Adipose tissue (tissue), 3 donors: ENCODE measurements around the gene LRSAM1. TPM values are rescaled to one million over a fixed set of nuclear protein-coding genes. Genes with fewer than 3 reads are reported as not detected.

Experiments
- H3K27ac ChIP-seq: one replicate; pipeline ENCODE4 v1.5.1; 2013; ENCODE audit warnings: low read depth, low read length
- WGBS, 3 donors: extraction: QIAGEN DNeasy Blood & Tissue Kit; methylation state at CpG; one replicate each; pipeline ENCODE4 v1.1.7; 2013; 5-methylcytosine and 5-hydroxymethylcytosine counted together
- polyA plus RNA-seq, 3 donors: library from polyadenylated mRNA; stranded (reverse); fragments of 200-250 nt; gene quantifications; one replicate each; pipeline ENCODE4 v1.2.3, GENCODE V29; 2013
- donor health status: healthy with polysubstance abuse.
- donor health status: Bipolar disorder and iron deficiency.
- donor health status: healthy.

The LRSAM1 gene
- polyA plus RNA-seq, 3 donors = 5.8 to 12.9 (median 8.3) TPM

- H3K27ac ChIP-seq = no peak overlapping the region
- WGBS, 3 donors = 1% methylated on average over 9 of the region's 9 CpGs
Observed at GRCh38 chr9:127423476-127423933, 27.8 kb upstream of the LRSAM1 start.

- WGBS, 3 donors = 0% methylated on average over 52 to 54 of the region's 54 CpGs
- H3K27ac ChIP-seq = no peak within 1 kb of the TSS
Observed at GRCh38 chr9:127423934-127424675, 27.2 kb upstream of the LRSAM1 start, which contains the start of gene ZNF79. Gene ZNF79 (plus strand): TSS chr9:127424382. CDS start chr9:127424788, 406 bp downstream.

GRCh38 chr9:127424676-127424999, 26.7 kb upstream of the LRSAM1 start:
- H3K27ac ChIP-seq = no peak overlapping the region
- WGBS, 3 donors = 0 to 1% (median 0%) methylated on average over 13 of the region's 13 CpGs

GRCh38 chr9:127426756-127427155, 24.6 kb upstream of the LRSAM1 start:
- 88 to 91% (median 90%) methylated on average over 2 of the region's 2 CpGs for WGBS, 3 donors
- H3K27ac ChIP-seq = no peak overlapping the region

DNA sequence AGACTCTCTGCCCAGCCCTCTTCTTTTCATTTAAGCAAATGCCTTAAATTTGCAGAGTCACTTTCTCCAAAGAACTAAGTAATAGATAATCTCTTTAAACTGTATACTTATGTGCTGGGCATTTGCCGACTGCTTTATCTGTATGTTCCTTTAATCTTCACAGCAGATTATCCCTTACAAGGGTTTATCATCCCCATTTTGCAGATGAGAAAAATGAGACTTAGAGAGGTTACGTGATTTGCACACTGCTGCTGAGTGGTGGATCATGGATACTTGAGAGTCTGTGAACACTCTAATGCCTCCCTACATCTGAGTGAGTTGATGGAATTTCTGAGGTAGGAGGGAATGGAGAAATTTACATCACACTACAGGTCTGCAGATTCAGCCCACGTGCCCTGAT, 23.0 kb upstream of the LRSAM1 start:
- no peak overlapping the region for H3K27ac ChIP-seq
- 86 to 95% (median 92%) methylated on average over 3 of the region's 3 CpGs for WGBS, 3 donors

DNA sequence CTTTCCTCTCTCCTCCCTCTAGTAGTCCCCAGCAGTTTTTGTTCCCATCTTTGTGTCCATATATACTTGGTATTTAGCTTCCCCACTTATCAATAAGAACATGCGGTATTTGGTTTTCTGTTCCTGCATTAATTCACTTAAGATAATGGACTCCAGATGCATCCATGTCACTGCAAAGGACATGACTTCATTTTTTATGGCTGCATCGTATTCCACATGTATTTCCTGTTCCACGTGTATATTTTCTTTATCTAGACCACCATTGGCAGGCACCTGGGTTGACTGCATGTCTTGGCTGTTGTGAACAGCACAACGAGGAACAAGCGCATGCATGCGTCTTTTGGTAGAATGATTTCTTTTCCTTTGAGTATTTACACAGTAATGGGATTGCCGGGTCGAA, 20.9 kb upstream of the LRSAM1 start:
- no peak overlapping the region for H3K27ac ChIP-seq
- 94 to 96% (median 96%) methylated on average over 8 of the region's 8 CpGs for WGBS, 3 donors

GRCh38 chr9:127437497-127438264, 13.6 kb upstream of the LRSAM1 start:
- no peak overlapping the region for H3K27ac ChIP-seq
- 80 to 87% (median 83%) methylated on average over 12 of the region's 12 CpGs for WGBS, 3 donors

DNA sequence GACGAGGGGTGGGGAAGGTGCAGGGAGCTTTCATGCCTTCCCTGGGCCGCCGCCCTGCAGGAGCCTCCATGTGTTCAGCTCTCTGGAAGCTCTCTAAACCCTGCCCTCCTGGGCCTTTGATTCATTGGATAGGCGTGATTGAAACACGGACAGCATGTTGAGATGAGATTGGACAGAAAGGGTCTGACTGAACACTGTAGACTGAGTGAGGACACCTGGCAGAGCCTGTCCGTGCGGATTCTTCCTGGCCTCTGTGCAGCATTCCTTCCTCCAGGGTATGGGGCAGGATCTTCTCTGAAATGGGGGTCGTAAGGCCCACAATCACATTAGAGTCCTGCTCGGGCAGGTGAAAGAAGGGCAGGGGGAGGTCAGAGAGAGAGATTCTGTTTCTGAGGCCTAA, 12.9 kb upstream of the LRSAM1 start:
- WGBS, 3 donors = 94 to 96% (median 94%) methylated on average over 9 of the region's 9 CpGs
- no peak overlapping the region for H3K27ac ChIP-seq

GRCh38 chr9:127444283-127444920, 6.9 kb upstream of the LRSAM1 start:
- 88 to 96% (median 92%) methylated on average over 17 of the region's 17 CpGs for WGBS, 3 donors
- H3K27ac ChIP-seq = no peak overlapping the region

GRCh38 chr9:127444921-127445850, 6.1 kb upstream of the LRSAM1 start:
- WGBS, 3 donors = 88 to 93% (median 93%) methylated on average over 15 of the region's 15 CpGs
- H3K27ac ChIP-seq = no peak overlapping the region

DNA sequence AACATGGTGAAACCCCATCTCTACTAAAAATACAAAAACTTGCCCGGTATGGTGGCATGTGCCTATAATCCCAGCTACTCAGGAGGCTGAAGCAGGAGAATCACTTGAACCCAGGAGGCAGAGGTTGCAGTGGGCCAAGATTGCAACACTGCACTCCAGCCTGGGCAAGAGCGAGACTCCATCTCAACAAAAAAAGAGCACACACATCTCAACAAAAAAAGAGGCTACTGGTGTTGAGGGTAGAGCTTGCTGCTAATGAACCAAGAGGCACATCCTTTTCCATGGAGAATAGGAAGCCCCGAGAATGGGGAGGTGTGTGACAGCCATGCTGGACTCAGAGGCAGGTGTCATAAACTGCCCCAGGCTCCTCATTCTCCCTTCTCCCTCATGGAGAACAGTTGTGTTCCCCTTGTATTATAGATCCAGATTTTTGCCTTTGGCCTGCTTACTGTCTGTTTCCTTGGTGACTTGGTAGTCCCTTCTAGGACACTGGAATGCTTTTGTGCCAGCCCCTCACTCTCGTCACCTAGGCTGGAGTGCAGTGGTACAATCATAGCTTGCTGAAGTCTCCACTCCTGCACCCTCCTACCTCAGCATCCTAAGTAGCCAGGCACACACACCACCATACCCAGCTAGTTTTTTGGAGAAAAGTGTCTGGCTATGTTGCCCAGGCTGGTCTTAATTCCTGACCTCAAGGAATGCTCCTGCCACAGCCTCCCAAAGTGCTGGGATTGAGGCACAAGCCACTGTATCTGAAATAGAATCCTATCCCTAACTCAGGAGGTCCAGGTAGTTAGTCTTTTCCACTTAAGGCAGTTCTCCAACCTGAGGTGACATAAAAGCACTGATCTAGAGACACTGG, 5.2 kb upstream of the LRSAM1 start:
- WGBS, 3 donors = 75 to 87% (median 82%) methylated on average over 4 of the region's 4 CpGs
- no peak overlapping the region for H3K27ac ChIP-seq

- 81 to 85% (median 82%) methylated on average over 7 of the region's 7 CpGs for WGBS, 3 donors
- no peak overlapping the region for H3K27ac ChIP-seq
Observed at GRCh38 chr9:127446713-127447415, 4.4 kb upstream of the LRSAM1 start.

DNA sequence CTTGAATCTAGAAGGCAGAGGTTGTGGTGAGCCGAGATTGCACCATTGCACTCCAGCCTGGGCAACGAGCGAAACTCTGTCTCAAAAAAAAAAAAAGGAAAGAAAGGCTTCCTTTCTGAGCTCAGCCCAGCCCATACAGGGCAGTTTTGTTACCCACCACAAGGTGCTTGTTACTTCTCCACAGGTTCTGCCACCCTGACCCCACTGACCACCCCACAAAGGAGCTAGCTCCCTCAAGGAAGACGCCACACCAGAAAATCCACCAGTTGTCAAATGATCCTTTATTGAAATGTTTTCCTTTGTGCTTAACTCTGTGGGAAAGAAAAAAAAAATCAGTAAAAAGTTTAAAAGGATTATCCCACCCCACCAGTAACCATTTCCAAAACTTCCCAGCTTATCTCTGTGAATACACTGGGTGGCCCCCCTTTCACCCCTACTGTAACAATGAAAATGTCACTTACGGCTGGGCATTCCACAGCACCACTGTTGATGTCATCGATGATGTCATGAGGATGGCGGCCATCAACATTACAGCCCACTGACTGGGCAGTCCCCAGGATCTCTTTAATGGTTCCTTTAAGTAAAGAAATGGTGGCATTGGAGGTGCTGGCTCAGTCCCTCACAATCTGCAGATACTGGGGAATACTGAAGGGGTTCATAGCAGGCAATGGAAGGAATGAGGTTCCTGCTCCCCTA, 3.7 kb upstream of the LRSAM1 start:
- H3K27ac ChIP-seq = no peak overlapping the region
- WGBS, 3 donors = 67 to 84% (median 72%) methylated on average over 7 of the region's 7 CpGs

- WGBS, 3 donors = 81 to 92% (median 92%) methylated on average over 8 of the region's 8 CpGs
Observed at GRCh38 chr9:127448112-127448805, 3.1 kb upstream of the LRSAM1 start.

DNA sequence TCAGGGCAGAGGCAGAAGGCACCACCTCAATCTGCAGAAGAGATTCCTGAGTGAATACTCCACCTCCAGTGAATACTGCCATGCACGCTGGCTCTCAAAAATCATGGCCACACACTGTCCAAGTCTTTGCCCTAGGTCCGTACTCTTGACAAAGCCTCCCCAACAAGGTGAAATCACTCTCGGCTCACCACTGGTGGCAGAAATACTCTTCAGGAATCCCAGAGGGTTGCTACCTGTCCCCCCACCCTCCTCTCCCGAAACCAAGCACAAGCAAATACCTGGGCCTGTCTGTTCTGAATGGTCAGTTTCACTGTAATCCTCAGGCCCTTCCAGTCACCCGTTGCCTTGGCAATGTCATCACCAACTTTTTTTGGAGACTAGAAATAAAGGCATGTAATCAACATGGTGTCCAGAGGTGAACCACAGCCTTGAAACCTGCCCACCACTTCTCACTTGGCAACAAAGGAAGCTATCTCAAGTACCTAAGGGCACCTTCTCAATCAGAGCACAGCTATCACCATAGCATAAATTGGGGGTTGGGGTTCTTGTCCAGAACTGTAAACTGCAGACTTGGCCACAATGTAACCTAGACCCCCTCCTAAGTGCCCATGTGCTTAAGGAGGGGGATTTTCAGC, 1.9 kb upstream of the LRSAM1 start:
- WGBS, 3 donors = 33 to 62% (median 54%) methylated on average over 5 of the region's 5 CpGs
- H3K27ac ChIP-seq = no peak overlapping the region

More at GRCh38 chr9:127448112-127448805, 3.1 kb upstream of the LRSAM1 start:
- H3K27ac ChIP-seq = no peak overlapping the region
